PC-9 (cell line): ENCODE measurements around the gene CCT8L2. TPM values are rescaled to one million over a fixed set of nuclear protein-coding genes. Genes with fewer than 3 reads are reported as not detected.
"Not testable (repeated sequence)": the region's sequence is repeated elsewhere in the genome, so short reads cannot be mapped to it uniquely, and the experiment has no call there.

ENCODE experiments used
- BruUV-seq: library from RNA; stranded (reverse); fragments of 400-500 nt; replicated peaks from 2 replicates; lab custom pipeline; 2021; lab: Mats Ljungman, UMichigan
- CTCF ChIA-PET: fragments of 300-600 bp; sonication (Branson Sonifier 250); formaldehyde crosslinking; loops from one replicate; lab custom pipeline; 2022; ENCODE audit warnings: antibody characterized with exemption; lab: Charles Lee
- POLR2A ChIA-PET: fragments of 300-600 bp; sonication (Branson Sonifier 250); formaldehyde crosslinking; loops from one replicate; lab custom pipeline; 2022; ENCODE audit warnings: antibody characterized with exemption; ENCODE audit not compliant: unreplicated experiment; lab: Charles Lee
- DNase-seq, 2 experiments: peaks; one replicate each; pipeline versions ENCODE4 v3.0.0 to v3.0.0-alpha.2; 2015 to 2022; ENCODE audit warnings: mixed read lengths in 1 of 2
- H2AFZ ChIP-seq: fragments of 200-600 bp; sonication (generic); 2 replicates; pipeline ENCODE4 v1.8.1; 2017; ENCODE audit warnings: antibody characterized with exemption
- H3F3A ChIP-seq: fragments of 200-600 bp; sonication (generic); 2 replicates; pipeline ENCODE4 v1.8.1; 2017; ENCODE audit warnings: antibody characterized with exemption, mild to moderate bottlenecking, low read depth; ENCODE audit not compliant: insufficient read depth
- H3K27ac ChIP-seq: fragments of 200-600 bp; sonication (generic); 2 replicates; pipeline ENCODE4 v1.6.1; 2016; ENCODE audit warnings: mixed run types
- H3K27me3 ChIP-seq: fragments of 200-600 bp; sonication (generic); 2 replicates; pipeline ENCODE4 v1.6.1; 2016; ENCODE audit warnings: low read depth, mixed run types; ENCODE audit not compliant: insufficient read depth
- H3K36me3 ChIP-seq: fragments of 200-600 bp; sonication (generic); 2 replicates; pipeline ENCODE4 v1.6.1; 2016; ENCODE audit warnings: low read depth, mixed run types
- H3K4me1 ChIP-seq: fragments of 200-600 bp; sonication (generic); replicated peaks from 2 replicates; pipeline ENCODE4 v1.6.1; 2016; ENCODE audit warnings: mixed run types; ENCODE audit not compliant: insufficient read depth
- H3K4me2 ChIP-seq: fragments of 200-600 bp; sonication (generic); 2 replicates; pipeline ENCODE4 v1.6.1; 2017; ENCODE audit warnings: mixed run types
- H3K4me3 ChIP-seq: fragments of 200-600 bp; sonication (generic); 2 replicates; pipeline ENCODE4 v1.6.1; 2016; ENCODE audit warnings: mixed run types
- H3K79me2 ChIP-seq: fragments of 200-600 bp; sonication (generic); 2 replicates; pipeline ENCODE4 v1.6.1; 2017; ENCODE audit warnings: low read depth, mixed run types
- H3K9me2 ChIP-seq: fragments of 200-600 bp; sonication (generic); 2 replicates; pipeline ENCODE4 v1.8.1; 2017; ENCODE audit warnings: mild to moderate bottlenecking; ENCODE audit not compliant: insufficient read depth
- H3K9me3 ChIP-seq: fragments of 200-600 bp; sonication (generic); 2 replicates; pipeline ENCODE4 v1.8.1; 2016; ENCODE audit warnings: low read depth; ENCODE audit not compliant: insufficient read depth
- H4K20me1 ChIP-seq: fragments of 200-600 bp; sonication (generic); 2 replicates; pipeline ENCODE4 v1.8.1; 2017; ENCODE audit not compliant: insufficient read depth
- EZH2 ChIP-seq: fragments of 200-600 bp; sonication (generic); IDR thresholded peaks from 2 replicates; pipeline ENCODE4 v1.8.0; 2017; ENCODE audit warnings: antibody characterized with exemption, low read depth
- intact Hi-C: fragments of 100-400 bp; cut with micrococcal nuclease; formaldehyde crosslinking; loops from one replicate; pipeline ENCODE4 v1.10.0; 2022; ENCODE audit not compliant: unreplicated experiment
- total RNA-seq: library from RNA; stranded (reverse); gene quantifications from 2 replicates; pipeline ENCODE4 v1.2.3, GENCODE V29; 2021
- TF ChIP-seq, protein P1 (sequence below): fragments of 200-600 bp; sonication (generic); conservative IDR thresholded peaks from 2 replicates; pipeline ENCODE4 v1.6.1; 2017; ENCODE audit warnings: mixed run types, antibody characterized with exemption, mild to moderate bottlenecking, moderate library complexity

The CCT8L2 gene
- total RNA-seq, 1 experiment from 2014 or later: not detected

DNA sequence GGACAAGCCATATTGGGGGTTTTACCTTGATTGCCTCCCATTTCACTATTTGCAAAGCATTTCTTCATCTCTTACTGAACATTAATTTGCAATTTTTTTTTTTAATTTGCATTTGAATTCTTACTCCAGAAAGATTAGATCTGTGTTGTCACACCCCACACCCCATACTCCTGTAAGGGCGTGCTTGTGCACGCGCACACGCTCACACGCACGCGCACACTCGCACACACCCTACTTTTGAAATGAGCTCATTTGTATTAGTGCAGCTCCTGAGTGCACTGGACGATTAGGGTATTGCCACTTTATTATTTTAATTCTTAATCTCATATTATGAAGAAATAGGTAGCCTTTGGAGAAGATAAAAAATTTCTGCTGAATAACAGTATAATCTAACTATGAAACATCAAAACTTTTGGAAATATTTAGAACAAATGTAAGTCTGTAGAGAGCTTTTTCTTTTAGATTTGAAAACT lies 11.2 kb upstream of the CCT8L2 start:
- CTCF ChIA-PET, POLR2A ChIA-PET, H4K20me1 ChIP-seq, H3K9me3 ChIP-seq, H3K4me3 ChIP-seq, H3K4me2 ChIP-seq, intact Hi-C loops, BruUV-seq, H3K9me2 ChIP-seq, H3F3A ChIP-seq, H3K36me3 ChIP-seq, H3K4me1 ChIP-seq, DNase-seq, H3K27ac ChIP-seq, H3K79me2 ChIP-seq, H2AFZ ChIP-seq, H3K27me3 ChIP-seq: not testable (repeated sequence)

DNA sequence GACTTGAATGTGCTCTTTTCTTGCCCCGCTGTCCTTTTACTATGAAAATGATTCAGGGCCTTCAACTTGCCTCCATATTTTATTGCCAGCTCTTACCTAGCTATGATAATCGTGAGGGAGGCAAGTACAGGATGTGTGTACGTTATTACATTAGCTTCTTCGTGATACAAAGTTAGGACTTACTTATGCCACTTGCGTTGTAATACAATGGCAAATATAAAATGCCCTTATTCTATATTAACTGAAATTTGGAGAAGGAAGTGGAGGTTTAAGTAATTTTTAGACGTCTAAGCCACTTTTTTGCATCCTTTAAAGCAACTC lies 10.8 kb upstream of the CCT8L2 start:
- no peak overlapping the region for H3K27ac ChIP-seq
- CTCF ChIA-PET: no interaction called here

DNA sequence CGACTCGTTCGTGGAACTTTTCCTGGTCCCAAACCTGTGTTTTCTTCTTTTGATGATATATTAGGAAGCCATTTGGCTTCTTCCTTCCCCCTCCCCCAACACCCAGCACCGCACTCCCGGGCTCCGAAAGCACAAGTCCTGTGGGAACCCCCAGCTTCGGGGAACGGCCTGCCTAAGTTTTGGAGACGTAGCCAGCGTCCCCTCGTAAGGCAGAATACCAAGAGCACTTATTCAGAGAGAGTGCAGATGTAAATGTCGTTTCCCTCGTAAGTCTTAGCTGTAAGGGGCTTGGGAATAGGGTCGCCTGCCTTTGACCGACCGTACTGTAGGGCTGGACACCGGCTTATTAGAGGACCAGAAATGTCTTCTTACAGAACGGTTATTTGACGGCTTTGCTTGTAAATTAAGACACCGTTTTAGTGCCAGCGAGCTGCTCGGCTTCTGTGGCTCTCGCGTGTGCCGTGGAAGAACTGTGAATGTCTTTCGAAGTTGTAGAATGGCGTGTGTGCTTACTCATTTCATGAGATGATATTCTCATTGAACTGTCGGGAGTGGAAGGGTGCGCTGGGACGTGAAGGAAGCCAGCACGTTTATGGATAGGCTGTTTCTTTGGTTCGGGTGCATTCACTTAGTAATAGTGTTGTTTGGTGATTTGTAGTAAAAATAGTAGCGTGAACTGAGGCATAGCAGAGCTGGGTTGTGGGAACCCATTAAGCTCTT lies 10.3 kb upstream of the CCT8L2 start:
- intact Hi-C loops, H3K27ac ChIP-seq, H3K4me1 ChIP-seq, H3K36me3 ChIP-seq, H2AFZ ChIP-seq, H3K27me3 ChIP-seq, H3K4me2 ChIP-seq, H4K20me1 ChIP-seq, H3F3A ChIP-seq, DNase-seq, H3K79me2 ChIP-seq, BruUV-seq, H3K9me3 ChIP-seq, H3K9me2 ChIP-seq, POLR2A ChIA-PET, CTCF ChIA-PET, H3K4me3 ChIP-seq: not testable (repeated sequence)

More for the DNA sequence above, 10.8 kb upstream of the CCT8L2 start:
- Histone ChIP-seq H2AFZ (no peak overlapping the region), H3K36me3 (no peaks in the 10 kb centered on the region), H3K4me3 (no peak overlapping the region), H3K79me2 (no peaks in the 10 kb centered on the region), H3K4me2 (no peak overlapping the region), H3K27me3 (no peaks in the 10 kb centered on the region), H3F3A (no peaks in the 10 kb centered on the region), H4K20me1 (no peaks in the 10 kb centered on the region), H3K9me3 (no peaks in the 10 kb centered on the region), H3K9me2 (no peaks in the 10 kb centered on the region), H3K4me1 (no peaks in the 10 kb centered on the region)
- no TSS peak for BruUV-seq
- POLR2A ChIA-PET: no interaction called here
- DNase-seq: no peak
- TF ChIP-seq EZH2: no peak
- TF ChIP-seq, protein P1, sequence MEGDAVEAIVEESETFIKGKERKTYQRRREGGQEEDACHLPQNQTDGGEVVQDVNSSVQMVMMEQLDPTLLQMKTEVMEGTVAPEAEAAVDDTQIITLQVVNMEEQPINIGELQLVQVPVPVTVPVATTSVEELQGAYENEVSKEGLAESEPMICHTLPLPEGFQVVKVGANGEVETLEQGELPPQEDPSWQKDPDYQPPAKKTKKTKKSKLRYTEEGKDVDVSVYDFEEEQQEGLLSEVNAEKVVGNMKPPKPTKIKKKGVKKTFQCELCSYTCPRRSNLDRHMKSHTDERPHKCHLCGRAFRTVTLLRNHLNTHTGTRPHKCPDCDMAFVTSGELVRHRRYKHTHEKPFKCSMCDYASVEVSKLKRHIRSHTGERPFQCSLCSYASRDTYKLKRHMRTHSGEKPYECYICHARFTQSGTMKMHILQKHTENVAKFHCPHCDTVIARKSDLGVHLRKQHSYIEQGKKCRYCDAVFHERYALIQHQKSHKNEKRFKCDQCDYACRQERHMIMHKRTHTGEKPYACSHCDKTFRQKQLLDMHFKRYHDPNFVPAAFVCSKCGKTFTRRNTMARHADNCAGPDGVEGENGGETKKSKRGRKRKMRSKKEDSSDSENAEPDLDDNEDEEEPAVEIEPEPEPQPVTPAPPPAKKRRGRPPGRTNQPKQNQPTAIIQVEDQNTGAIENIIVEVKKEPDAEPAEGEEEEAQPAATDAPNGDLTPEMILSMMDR: no peak
- intact Hi-C loops: no loop called here

DNA sequence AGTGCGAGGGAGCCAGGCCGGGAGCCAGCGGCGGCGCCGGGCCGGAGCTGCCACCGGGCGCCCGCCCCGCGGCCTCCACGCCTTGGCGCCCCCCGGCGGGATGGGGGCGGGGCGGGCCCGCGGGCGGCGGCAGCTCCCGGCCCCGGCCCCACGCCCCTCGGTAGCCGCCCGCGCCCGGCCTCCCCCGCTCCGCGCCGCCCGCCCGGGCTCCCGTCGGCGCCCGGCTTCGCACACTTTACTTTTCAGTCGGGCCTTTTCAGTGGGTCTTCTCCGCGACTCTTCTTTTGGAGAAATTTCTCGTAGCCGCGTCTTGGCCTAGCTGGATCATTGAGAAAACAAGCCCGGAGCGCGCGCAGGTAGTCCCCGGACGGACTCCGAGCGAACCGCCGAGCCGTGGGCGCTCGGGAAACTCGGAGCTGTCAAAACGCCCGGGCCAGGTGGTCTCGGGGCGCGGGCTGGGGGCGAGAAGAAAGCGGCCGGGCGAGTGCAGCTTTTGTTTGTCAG lies 9.7 kb upstream of the CCT8L2 start:
- H3K36me3 ChIP-seq, intact Hi-C loops, H3K79me2 ChIP-seq, POLR2A ChIA-PET, H3K27me3 ChIP-seq, H3K4me1 ChIP-seq, H3K4me2 ChIP-seq, H4K20me1 ChIP-seq, DNase-seq, BruUV-seq, H2AFZ ChIP-seq, H3F3A ChIP-seq, CTCF ChIA-PET, H3K9me3 ChIP-seq, H3K9me2 ChIP-seq, H3K27ac ChIP-seq, H3K4me3 ChIP-seq: not testable (repeated sequence)
